ENCODE measurements around the gene KCNIP3.

KCNIP3 gene

DNA sequence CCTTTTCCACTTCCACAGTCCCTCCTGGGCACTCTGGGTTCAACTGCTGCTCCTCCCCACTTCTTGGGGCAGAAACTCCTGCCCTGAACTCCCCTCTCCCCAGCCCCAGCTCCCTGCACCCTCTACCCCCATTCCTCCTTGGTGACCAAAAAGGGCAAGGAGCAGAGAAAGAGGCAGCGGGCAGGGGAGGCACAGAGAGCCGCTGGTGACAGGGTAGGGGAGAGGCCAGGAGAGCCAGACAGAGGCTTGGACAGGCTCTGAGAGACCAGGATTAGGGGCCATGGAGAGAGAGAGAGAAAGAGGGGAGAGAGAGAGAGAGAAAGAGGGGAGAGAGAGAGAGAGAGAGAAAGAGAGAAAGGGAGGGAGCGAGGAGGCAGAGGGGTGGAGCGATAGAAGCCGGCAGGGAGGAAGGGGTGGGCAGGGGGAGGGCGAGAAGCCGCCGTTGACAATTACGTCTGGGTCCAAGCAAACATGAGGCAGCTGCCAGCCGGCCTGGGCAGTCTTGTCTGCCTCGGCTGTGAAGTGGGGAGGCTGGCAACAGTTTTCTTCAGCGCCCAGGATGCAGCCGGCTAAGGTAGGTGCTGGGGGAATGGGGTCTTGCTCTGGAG is at the start of gene KCNIP3:
TSS of gene KCNIP3 (plus strand) at position 468 of the 608 bp plus-strand sequence. CDS start at position 560, 92 bp downstream.
- peak within 1 kb of the TSS; percentile 17 for H3K27ac ChIP-seq
- TF ChIP-seq, protein P1, sequence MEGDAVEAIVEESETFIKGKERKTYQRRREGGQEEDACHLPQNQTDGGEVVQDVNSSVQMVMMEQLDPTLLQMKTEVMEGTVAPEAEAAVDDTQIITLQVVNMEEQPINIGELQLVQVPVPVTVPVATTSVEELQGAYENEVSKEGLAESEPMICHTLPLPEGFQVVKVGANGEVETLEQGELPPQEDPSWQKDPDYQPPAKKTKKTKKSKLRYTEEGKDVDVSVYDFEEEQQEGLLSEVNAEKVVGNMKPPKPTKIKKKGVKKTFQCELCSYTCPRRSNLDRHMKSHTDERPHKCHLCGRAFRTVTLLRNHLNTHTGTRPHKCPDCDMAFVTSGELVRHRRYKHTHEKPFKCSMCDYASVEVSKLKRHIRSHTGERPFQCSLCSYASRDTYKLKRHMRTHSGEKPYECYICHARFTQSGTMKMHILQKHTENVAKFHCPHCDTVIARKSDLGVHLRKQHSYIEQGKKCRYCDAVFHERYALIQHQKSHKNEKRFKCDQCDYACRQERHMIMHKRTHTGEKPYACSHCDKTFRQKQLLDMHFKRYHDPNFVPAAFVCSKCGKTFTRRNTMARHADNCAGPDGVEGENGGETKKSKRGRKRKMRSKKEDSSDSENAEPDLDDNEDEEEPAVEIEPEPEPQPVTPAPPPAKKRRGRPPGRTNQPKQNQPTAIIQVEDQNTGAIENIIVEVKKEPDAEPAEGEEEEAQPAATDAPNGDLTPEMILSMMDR (conservative IDR thresholded peaks at IDR 0.05) = no peak
- no peak for TF ChIP-seq ZFX (IDR thresholded peaks at IDR 0.05)

DNA sequence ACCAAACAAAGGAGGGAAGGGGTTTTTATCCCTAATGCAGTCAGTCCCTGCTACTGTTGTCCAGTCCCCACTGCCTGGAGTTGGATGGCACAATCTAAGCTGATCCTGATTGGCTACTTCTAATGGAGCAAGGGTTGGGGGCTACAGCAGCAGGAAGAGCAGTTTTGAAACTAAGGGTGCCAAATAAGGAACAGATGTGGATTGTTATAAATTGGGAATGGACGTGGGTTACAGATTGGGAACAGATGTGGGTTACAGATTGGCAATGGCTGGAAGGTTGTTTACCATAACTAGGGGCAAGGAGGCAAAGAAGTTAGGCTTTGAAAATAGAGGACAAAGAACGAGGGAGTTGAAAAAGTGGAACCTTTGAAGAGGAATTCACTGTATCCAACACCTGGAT is 38.9 kb upstream of the KCNIP3 start:
- TF ChIP-seq, protein P1 (conservative IDR thresholded peaks at IDR 0.05) = no peak
- no peak for TF ChIP-seq ZFX (IDR thresholded peaks at IDR 0.05)
- no peak overlapping the region for H3K27ac ChIP-seq

DNA sequence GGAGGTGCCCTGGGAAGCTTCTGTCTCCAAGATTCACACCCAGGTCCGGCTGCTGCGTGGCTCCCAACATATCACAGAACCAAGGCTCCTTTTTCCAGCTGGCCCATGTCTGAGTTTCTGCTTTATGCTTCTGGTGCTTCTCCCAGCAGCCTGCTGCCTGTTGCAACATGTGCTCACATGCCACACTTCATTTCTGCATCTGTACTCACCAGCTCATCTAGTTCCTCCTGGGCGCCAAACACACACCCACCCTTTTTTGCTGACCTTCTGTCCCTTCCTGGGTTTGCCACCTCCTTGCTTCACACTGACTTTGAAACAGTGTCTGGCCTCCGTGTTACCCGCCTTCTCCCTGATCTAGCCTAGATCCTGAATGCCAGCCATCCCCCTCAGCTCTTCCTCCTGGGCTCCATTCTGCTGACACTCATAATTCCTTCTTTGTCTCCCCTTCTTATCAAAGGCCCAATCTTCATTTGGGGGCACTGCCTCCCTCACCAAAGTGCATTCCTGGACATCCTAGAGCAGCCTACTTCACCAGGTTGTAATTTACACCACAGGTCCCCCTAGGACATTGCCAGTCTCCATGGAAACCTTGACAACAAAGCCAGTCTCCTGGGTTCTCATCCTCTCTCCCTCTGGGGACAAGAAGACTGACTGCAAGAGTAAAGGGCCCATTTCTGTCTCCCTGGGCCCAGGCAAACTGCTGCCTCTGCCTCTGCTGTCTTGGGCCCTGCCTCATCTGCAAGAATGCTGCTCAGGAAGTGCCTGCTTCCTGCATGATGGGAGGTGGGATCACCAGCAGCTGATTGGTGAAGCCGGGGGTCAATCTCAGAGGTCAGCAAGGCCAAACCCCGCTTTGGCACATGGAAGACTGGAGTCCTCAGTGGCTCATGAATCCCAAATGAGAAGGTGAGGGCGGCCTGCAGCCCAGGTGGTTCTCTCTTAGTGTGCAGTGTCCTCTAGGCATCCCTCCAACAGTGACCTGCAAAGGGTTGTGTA is 36.8 kb upstream of the KCNIP3 start:
- no peak overlapping the region for H3K27ac ChIP-seq
- TF ChIP-seq ZFX (IDR thresholded peaks at IDR 0.05) = no peak
- TF ChIP-seq, protein P1 (conservative IDR thresholded peaks at IDR 0.05) = no peak

DNA sequence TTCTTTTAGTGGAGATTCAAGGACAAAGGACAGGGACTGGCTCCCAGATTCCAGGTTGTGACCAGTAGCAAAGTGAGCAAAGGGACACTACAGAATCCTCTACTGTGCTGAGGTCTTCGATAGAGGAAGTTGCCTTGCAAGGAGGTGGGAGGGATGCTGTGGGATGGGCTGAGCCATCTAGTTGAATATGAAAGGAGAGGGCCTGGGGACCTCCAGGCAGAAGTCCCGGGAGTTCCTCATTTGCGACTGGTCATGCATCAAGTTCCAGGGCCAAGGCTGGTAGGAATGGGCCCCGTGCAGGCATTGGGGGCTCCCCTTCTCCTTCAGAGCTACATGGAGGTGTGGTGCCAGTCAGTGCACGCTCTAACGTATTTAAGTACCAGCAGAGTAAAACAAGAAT is 35.5 kb upstream of the KCNIP3 start:
- H3K27ac ChIP-seq = no peak overlapping the region
- TF ChIP-seq ZFX (IDR thresholded peaks at IDR 0.05) = no peak
- TF ChIP-seq, protein P1 (conservative IDR thresholded peaks at IDR 0.05) = no peak

DNA sequence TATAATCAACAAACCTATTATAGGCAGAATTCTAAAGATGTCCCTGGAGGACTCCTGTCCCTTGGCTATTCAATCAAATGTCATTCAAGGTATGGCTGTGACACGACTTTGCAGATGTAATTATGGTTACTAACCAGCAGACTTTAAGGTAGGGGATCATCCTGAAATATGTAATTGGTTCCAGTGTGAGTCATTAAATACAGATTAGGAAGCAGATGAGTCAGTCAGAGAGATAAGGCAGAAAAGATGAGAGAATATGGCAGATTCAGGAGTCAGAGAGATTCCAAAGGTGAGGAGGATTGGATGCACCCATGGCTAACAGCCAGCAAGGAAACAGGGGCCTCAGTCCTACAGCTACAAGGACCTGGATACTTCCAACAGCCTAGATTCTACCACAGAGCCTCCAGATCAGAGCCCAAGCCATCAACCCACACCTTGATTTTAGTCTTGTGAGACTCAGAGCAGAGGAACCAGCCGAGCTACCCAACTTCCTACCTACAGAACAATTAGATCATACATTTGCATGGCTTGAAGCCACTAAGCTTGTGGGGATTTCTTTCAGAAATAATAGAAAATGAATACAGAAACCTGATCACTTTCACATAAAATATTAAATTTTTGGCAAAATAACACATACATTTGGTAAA is 34.1 kb upstream of the KCNIP3 start:
- no peak for TF ChIP-seq ZFX (IDR thresholded peaks at IDR 0.05)
- TF ChIP-seq, protein P1 (conservative IDR thresholded peaks at IDR 0.05) = no peak

DNA sequence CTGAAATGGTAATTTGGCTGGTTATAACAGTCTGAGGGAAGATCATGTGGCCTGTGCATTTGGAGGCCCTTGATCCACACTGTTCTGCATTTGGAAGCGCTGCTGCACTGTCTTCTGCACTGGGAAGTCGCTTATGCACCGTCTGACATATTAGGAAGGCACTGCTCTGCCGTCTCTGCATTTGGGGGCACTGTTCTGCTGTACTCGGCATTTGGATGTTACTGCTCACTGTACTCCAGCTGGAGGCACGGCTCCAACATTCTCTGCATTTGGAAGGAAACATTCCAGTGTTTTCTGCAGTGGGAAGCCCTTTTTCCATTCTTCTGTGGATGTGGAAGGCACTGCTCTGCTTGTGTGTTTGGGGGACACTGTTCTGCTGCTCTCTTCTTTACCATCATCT is 32.5 kb upstream of the KCNIP3 start:
- no peak for TF ChIP-seq ZFX (IDR thresholded peaks at IDR 0.05)
- TF ChIP-seq, protein P1 (conservative IDR thresholded peaks at IDR 0.05) = no peak
- no peak overlapping the region for H3K27ac ChIP-seq

More for the DNA sequence above, 34.1 kb upstream of the KCNIP3 start:
- H3K27ac ChIP-seq = no peak overlapping the region

Data from C4-2B (cell line).